Measurements from ENCODE around the gene IFI16. TPM values are rescaled to one million over a fixed set of nuclear protein-coding genes. Genes with fewer than 3 reads are reported as not detected.

IFI16 gene
- total and polyA plus RNA-seq, 12 donors = 39.4 to 130 (median 95.3) TPM

DNA sequence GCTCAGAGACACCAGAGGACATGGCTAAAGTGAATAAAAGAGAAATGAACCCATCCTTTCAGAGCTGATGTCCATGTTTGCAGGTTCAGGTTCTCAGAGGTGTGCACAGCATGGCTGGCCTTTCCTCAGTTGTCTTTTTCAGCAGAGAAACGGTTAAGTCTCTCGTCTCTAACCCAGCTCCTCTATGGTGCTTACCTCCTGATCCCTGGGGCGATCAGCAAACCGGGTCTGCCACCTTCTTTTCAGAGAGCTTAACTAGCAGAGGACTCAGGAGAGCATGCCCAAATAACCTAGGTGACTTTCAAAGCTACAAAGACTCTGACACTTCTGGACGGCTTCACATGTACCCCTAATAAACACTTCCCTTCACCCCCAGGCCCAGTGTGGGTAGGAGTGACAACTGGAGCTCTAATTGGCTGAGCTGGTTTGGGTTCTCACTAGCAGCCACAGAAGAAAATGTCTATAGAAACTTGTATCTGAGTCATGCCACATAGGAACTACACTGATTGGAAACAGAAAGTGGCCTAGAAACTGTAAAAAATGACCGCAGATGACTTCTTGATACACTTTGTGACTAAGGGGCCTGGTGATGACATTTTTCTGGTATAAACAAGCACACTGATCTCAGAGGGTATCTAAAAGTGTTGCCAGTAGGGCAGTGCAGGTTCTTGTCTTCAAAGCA, 66.9 kb downstream of the IFI16 start, which contains the start of gene AIM2:
Gene AIM2 (minus strand): TSS at position 329 of the 682 bp plus-strand sequence. CDS start 3,267 bp downstream, outside the sequence.
- TF ChIP-seq, protein P1, sequence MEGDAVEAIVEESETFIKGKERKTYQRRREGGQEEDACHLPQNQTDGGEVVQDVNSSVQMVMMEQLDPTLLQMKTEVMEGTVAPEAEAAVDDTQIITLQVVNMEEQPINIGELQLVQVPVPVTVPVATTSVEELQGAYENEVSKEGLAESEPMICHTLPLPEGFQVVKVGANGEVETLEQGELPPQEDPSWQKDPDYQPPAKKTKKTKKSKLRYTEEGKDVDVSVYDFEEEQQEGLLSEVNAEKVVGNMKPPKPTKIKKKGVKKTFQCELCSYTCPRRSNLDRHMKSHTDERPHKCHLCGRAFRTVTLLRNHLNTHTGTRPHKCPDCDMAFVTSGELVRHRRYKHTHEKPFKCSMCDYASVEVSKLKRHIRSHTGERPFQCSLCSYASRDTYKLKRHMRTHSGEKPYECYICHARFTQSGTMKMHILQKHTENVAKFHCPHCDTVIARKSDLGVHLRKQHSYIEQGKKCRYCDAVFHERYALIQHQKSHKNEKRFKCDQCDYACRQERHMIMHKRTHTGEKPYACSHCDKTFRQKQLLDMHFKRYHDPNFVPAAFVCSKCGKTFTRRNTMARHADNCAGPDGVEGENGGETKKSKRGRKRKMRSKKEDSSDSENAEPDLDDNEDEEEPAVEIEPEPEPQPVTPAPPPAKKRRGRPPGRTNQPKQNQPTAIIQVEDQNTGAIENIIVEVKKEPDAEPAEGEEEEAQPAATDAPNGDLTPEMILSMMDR (IDR thresholded peaks at IDR 0.05) = no peak
- TF ChIP-seq POLR2A (IDR thresholded peaks at IDR 0.05) = no peak
- intact Hi-C loops (cut with DNase I) = no loop called here
- no peaks in the 10 kb centered on the region for H3K27me3 ChIP-seq
- no peaks in the 10 kb centered on the region for H3K36me3 ChIP-seq (replicated peaks in 1 of 2)
- WGBS, 4 donors = 64 to 76% (median 74%) methylated on average over 6 of the region's 6 CpGs
- H3K9me3 ChIP-seq (replicated peaks in 1 of 3) = no peaks in the 10 kb centered on the region
- H3K4me3 ChIP-seq = no peak within 1 kb of the TSS
- no peaks in the 10 kb centered on the region for H3K4me1 ChIP-seq (replicated peaks in 1 of 2)
- peak within 1 kb of the TSS in 1 of 5 donors; percentile 62 for H3K27ac ChIP-seq
- DNase-seq = no peak

DNA sequence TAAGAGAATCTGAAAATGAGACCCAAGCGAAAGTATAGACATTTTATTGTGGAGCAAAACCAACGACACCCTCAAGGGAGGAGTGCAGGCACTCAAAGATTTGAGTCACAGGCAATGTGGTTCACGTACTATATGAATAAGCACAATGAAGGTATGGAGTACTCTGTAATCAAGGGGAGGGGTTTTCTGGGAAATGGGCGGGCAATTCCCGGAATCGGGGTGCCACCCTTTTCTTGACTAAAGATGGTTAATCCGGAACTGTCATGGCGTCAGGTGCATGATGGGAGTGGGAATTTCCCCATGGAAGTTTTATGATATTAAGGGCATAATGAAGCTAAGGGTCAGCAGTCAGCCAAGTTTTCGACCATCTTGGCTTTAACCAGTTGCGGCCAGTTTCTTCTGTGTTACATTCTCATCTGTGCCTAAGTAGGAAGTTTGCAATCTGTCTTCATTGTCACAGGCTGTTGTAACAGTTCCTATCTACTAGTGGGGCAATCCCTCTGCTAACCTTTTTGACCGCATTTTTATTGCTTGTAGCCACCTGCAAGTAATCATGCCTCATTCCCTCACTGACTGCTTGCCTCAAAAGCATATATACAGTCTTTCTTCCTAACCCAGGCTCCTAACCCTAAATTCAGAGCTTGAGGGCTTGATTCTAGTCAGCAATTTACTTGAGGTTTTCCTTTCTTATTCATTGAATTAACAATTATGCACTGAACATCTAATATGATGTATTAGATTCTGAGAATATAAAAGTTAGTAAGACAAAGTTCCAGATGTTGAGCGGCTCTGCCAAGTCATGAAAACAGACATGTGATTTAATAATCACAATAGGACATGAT, 67.6 kb downstream of the IFI16 start:
- peak in 3 of 7 donors; percentile 16 to 61 (median 60) for DNase-seq
- Histone ChIP-seq H3K4me3 (no peak overlapping the region), H3K27me3 (no peaks in the 10 kb centered on the region), H3K36me3 (replicated peaks in 1 of 2) (no peaks in the 10 kb centered on the region), H3K27ac (peak overlapping the region in 1 of 5 donors; percentile 62), H3K9me3 (replicated peaks in 1 of 3) (no peaks in the 10 kb centered on the region), H3K4me1 (replicated peaks in 1 of 2) (no peaks in the 10 kb centered on the region)
- no peak for TF ChIP-seq POLR2A (IDR thresholded peaks at IDR 0.05)
- TF ChIP-seq, protein P1 (IDR thresholded peaks at IDR 0.05) = no peak
- WGBS, 4 donors = 72 to 76% (median 74%) methylated on average over 12 of the region's 12 CpGs
- intact Hi-C loops (cut with DNase I) = no loop called here

DNA sequence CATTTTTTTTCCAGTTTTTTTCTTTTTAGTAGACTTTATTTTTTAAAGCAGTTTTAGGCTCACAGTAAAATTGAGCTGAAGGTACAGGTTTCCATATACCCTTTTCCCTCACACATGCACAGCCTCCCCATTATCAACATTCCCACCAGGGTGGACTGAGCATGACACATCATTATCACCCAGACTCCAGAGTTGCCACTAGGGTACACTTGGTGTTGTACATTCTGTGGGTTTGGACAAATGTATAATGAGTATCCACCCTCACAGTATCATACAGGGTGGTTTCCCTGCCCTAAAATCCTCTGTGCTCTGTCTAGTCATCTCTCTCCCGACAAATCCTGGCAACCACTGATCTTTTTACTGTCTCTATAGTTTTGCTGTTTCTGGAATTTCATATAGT, 69.8 kb downstream of the IFI16 start:
- H3K36me3 ChIP-seq (replicated peaks in 1 of 2) = no peaks in the 10 kb centered on the region
- H3K4me1 ChIP-seq (replicated peaks in 1 of 2) = no peaks in the 10 kb centered on the region
- no peak for DNase-seq
- intact Hi-C loops (cut with DNase I) = no loop called here
- WGBS, 4 donors = 81 to 92% (median 88%) methylated on average over 1 of the region's 1 CpG
- no peak overlapping the region for H3K27ac ChIP-seq
- no peaks in the 10 kb centered on the region for H3K27me3 ChIP-seq
- TF ChIP-seq POLR2A (IDR thresholded peaks at IDR 0.05) = no peak
- TF ChIP-seq, protein P1 (IDR thresholded peaks at IDR 0.05) = no peak
- H3K4me3 ChIP-seq = no peak overlapping the region
- no peaks in the 10 kb centered on the region for H3K9me3 ChIP-seq (replicated peaks in 1 of 3)

DNA sequence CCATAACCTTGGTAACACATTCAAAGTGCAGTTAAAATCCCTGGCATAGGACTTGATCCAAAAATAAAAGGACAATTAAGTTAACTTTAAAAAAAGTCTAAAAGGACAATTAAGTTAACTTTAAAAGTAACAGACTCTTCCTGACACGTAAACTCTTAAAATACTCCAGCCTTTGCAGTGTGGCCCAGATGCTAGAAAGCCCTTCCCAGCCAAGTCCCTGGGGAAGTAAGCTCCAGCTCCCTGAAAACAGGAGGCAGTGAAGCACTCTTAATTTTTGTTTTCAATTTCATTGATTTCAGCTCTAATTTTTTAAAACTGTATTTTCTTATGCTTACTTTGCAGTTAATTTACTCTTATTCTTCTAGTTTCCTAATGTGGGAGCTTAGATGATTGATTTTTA, 71.9 kb downstream of the IFI16 start:
- Histone ChIP-seq H3K36me3 (replicated peaks in 1 of 2) (no peaks in the 10 kb centered on the region), H3K9me3 (replicated peaks in 1 of 3) (no peaks in the 10 kb centered on the region), H3K4me1 (replicated peaks in 1 of 2) (no peaks in the 10 kb centered on the region), H3K27me3 (no peaks in the 10 kb centered on the region), H3K27ac (no peak overlapping the region), H3K4me3 (no peak overlapping the region)
- TF ChIP-seq, protein P1 (IDR thresholded peaks at IDR 0.05) = no peak
- TF ChIP-seq POLR2A (IDR thresholded peaks at IDR 0.05) = no peak
- intact Hi-C loops (cut with DNase I) = no loop called here
- no peak for DNase-seq
- 50 to 73% (median 60%) methylated on average over 1 of the region's 1 CpG for WGBS, 4 donors

Data from adrenal gland (tissue), 12 donors.